Measurements from ENCODE around the gene TBCC. TPM values are rescaled to one million over a fixed set of nuclear protein-coding genes. Genes with fewer than 3 reads are reported as not detected.

The TBCC gene
- total and polyA plus RNA-seq, 11 donors: 10.4 to 21.7 (median 16.9) TPM

DNA sequence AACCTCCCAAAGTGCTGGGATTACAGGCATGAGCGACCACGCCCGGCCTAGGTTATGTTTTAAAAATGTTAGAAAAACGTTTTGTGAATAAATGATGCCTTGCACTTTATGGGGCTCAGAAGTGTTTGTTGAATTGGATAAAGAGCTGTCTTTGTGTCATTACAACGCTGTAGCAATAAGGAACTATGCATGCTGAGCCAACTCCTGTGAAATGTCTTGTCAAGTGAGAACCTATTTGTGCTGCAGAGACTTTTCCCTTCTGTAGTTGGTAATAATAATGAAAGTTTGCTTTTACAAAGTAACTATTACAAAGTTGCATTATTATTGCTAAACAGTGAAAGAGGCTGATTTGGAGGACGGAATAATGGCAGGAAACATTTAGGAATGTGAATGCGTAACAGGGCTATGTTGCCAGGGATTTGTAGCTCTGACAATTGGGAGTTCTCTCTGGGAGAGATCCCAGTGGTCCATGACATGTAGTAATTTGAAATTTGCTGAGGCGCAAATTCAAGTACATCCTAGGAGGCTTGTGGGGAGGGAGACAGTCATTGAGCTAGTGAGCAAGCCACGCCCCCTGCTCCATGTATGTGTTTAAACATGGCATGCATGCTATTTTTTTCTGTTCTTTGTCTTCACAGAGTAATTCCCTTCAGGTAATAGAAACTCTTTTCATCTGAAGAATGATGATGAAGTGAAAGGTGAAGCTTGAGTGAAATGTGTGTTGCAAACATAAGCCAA lies 19.2 kb upstream of the TBCC start:
- DNase-seq: no peak
- Histone ChIP-seq H3K27ac (no peak overlapping the region), H3K27me3 (no peaks in the 10 kb centered on the region), H3K9me3 (no peaks in the 10 kb centered on the region), H3K36me3 (peaks cover 0 to 10% (median 0%) of the 10 kb centered on the region in 9 donors), H3K4me1 (peaks cover 0 to 12% (median 0%) of the 10 kb centered on the region in 12 donors), H3K4me3 (no peak overlapping the region)
- WGBS, 4 donors: 88 to 89% (median 88%) methylated on average over 9 of the region's 9 CpGs
- TF ChIP-seq POLR2A (IDR thresholded peaks at IDR 0.05): no peak
- TF ChIP-seq, protein P1, sequence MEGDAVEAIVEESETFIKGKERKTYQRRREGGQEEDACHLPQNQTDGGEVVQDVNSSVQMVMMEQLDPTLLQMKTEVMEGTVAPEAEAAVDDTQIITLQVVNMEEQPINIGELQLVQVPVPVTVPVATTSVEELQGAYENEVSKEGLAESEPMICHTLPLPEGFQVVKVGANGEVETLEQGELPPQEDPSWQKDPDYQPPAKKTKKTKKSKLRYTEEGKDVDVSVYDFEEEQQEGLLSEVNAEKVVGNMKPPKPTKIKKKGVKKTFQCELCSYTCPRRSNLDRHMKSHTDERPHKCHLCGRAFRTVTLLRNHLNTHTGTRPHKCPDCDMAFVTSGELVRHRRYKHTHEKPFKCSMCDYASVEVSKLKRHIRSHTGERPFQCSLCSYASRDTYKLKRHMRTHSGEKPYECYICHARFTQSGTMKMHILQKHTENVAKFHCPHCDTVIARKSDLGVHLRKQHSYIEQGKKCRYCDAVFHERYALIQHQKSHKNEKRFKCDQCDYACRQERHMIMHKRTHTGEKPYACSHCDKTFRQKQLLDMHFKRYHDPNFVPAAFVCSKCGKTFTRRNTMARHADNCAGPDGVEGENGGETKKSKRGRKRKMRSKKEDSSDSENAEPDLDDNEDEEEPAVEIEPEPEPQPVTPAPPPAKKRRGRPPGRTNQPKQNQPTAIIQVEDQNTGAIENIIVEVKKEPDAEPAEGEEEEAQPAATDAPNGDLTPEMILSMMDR (IDR thresholded peaks at IDR 0.05): no peak
- ATAC-seq: no peak
- intact Hi-C loops (cut with DNase I): no loop called here

DNA sequence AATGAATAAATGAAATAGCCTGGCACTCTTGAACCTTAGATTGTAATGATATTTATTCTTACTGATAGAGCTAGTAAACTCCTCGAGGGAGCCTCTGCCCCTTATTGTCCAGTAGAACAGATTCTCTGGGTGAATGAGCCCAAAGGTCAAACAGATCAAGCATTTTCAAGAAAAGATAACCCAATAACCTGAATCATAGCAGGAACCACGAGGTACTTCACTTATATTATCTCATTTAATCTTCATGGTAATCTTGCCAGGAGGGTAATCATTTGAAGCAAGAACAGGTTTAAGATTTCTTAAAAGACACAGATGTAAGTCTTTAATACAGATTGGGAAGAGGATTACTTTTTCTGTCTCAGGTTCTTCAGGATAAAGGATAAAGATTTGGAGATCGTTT lies 17.0 kb upstream of the TBCC start:
- DNase-seq (no peak), ATAC-seq (no peak)
- TF ChIP-seq, protein P1 (IDR thresholded peaks at IDR 0.05): no peak
- no peak for TF ChIP-seq POLR2A (IDR thresholded peaks at IDR 0.05)
- intact Hi-C loops (cut with DNase I): no loop called here
- H3K27ac ChIP-seq: no peak overlapping the region
- no peaks in the 10 kb centered on the region for H3K27me3 ChIP-seq
- peaks cover 0 to 26% (median 2%) of the 10 kb centered on the region in 9 donors for H3K36me3 ChIP-seq
- H3K4me3 ChIP-seq: no peak overlapping the region
- H3K9me3 ChIP-seq: no peaks in the 10 kb centered on the region
- WGBS, 4 donors: 78 to 86% (median 81%) methylated on average over 3 of the region's 3 CpGs
- H3K4me1 ChIP-seq: peaks cover 0 to 7% (median 2%) of the 10 kb centered on the region in 12 donors

DNA sequence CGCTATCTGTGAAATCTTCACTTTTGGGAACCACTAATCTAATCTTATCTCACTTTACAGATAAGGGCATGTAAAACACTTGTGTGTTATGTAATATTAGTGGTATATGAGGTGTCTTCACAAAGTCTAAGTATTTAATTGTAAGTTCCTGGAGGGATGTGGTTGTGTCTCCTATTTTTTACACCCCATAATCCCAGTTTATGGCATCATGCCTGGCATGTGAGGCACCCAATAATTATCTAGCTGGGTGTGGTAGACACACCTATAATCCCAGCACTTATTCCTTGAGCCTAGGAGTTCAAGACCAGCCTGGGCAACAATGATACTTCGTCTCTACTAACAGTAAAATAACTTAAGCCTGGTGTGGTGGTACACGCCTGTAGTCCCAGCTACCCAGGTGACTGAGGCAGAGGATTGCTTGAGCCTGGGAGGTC lies 16.5 kb upstream of the TBCC start:
- Histone ChIP-seq H3K36me3 (peaks cover 0 to 26% (median 2%) of the 10 kb centered on the region in 9 donors), H3K4me1 (peaks cover 0 to 4% (median 1%) of the 10 kb centered on the region in 12 donors), H3K9me3 (no peaks in the 10 kb centered on the region), H3K27me3 (no peaks in the 10 kb centered on the region), H3K4me3 (no peak overlapping the region), H3K27ac (no peak overlapping the region)
- TF ChIP-seq, protein P1 (IDR thresholded peaks at IDR 0.05): no peak
- no peak for TF ChIP-seq POLR2A (IDR thresholded peaks at IDR 0.05)
- ATAC-seq: no peak
- 89 to 100% (median 96%) methylated on average over 3 of the region's 3 CpGs for WGBS, 4 donors
- DNase-seq: no peak
- intact Hi-C loops (cut with DNase I): no loop called here

DNA sequence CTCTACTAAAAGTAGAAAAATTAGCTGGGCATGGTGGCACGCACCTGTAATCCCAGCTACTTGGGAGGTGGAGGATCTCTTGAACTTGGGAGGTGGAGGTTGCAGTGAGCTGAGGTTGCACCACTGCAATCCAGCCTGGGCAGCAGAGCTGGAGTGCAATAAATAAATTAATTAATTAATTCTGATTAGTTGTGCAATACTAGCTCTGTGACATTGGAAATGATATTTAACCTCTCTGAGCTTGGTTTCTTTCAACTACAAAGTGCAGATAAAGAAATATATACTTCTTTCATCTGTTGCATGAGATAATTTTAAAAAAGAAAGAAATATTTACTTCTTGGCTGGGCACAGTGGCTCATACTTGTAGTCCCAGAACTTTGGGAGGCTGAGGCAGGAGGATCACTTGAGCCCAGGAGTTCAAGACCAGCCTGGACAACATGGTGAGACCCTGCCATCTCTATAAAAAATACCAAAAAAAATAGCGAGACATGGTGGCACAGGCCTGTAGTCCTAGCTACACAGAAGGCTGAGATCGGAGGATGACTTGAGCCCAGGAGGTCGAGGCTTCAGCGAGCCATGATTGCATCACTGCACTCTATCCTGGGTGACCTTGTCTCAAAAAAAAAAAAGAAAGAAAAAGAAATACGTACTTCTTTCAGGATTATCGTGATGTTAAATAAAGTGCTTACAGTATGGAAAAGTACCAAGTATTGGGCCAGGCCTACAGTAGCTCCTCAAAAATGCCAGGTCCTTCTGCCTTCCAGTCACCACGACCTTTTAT lies 15.6 kb upstream of the TBCC start:
- DNase-seq (no peak), ATAC-seq (no peak)
- Histone ChIP-seq H3K27me3 (no peaks in the 10 kb centered on the region), H3K27ac (no peak overlapping the region), H3K36me3 (peaks cover 0 to 26% (median 2%) of the 10 kb centered on the region in 9 donors), H3K4me1 (peaks cover 0 to 4% (median 0%) of the 10 kb centered on the region in 12 donors), H3K4me3 (no peak overlapping the region), H3K9me3 (no peaks in the 10 kb centered on the region)
- 92 to 96% (median 94%) methylated on average over 8 of the region's 8 CpGs for WGBS, 4 donors
- TF ChIP-seq POLR2A (IDR thresholded peaks at IDR 0.05): no peak
- TF ChIP-seq, protein P1 (IDR thresholded peaks at IDR 0.05): no peak
- intact Hi-C loops (cut with DNase I): no loop called here

Data from heart left ventricle (tissue), 16 donors.